Measurements from ENCODE around the gene AFF4.

The AFF4 gene

GRCh38 chr5:132873119-132873929 lies 90.1 kb downstream of the AFF4 start, which contains the start of gene LEAP2:
Gene LEAP2, plus strand, starts transcription at chr5:132873668. Its CDS starts 27 bp downstream, at chr5:132873695.
- peaks cover 0 to 21% (median under 1%) of the 10 kb centered on the region in 10 experiments; a peak in 7 of 20 replicates for H3K4me1 ChIP-seq
- TF ChIP-seq Cebpa-rat (IDR thresholded peaks at IDR 0.05) = no peak
- H3K27ac ChIP-seq = no peak within 1 kb of the TSS

GRCh38 chr5:132872788-132873118 lies 90.7 kb downstream of the AFF4 start:
- Histone ChIP-seq H3K4me3 (no peak overlapping the region), H3K4me1 (peaks cover under 1 to 27% (median 6%) of the 10 kb centered on the region in 10 experiments; a peak in 19 of 20 replicates), H3K9ac (no peak overlapping the region), H4K20me1 (peaks cover 0 to 26% (median 4%) of the 10 kb centered on the region in 11 experiments; a peak in 12 of 22 replicates), H3K27ac (no peak overlapping the region), H3K36me3 (peaks cover 77 to 99% (median 90%) of the 10 kb centered on the region in 11 experiments), H3K4me2 (no peak overlapping the region), H3K9me3 (replicated peaks in 1 of 11) (no peaks in the 10 kb centered on the region), H3K27me3 (no peaks in the 10 kb centered on the region)
- TF ChIP-seq Cebpa-rat (IDR thresholded peaks at IDR 0.05) = no peak

More at GRCh38 chr5:132873119-132873929, 90.1 kb downstream of the AFF4 start, which contains the start of gene LEAP2:
- H4K20me1 ChIP-seq = peaks cover 0 to 22% (median 2%) of the 10 kb centered on the region in 11 experiments; a peak in 11 of 22 replicates
- H3K4me3 ChIP-seq = no peak within 1 kb of the TSS
- no peak within 1 kb of the TSS for H3K9ac ChIP-seq
- H3K27me3 ChIP-seq = no peaks in the 10 kb centered on the region
- no peak within 1 kb of the TSS for H3K4me2 ChIP-seq
- H3K36me3 ChIP-seq = peaks cover 77 to 99% (median 90%) of the 10 kb centered on the region in 11 experiments
- H3K9me3 ChIP-seq (replicated peaks in 1 of 11) = no peaks in the 10 kb centered on the region

GRCh38 chr5:132871459-132872284 lies 91.8 kb downstream of the AFF4 start:
- no peaks in the 10 kb centered on the region for H3K9me3 ChIP-seq (replicated peaks in 1 of 11)
- H4K20me1 ChIP-seq = peaks cover 0 to 36% (median 7%) of the 10 kb centered on the region in 11 experiments; a peak in 14 of 22 replicates
- peaks cover 9 to 33% (median 13%) of the 10 kb centered on the region in 10 experiments for H3K4me1 ChIP-seq
- H3K36me3 ChIP-seq = peaks cover 73 to 93% (median 85%) of the 10 kb centered on the region in 11 experiments
- no peak overlapping the region for H3K4me2 ChIP-seq
- no peaks in the 10 kb centered on the region for H3K27me3 ChIP-seq
- no peak overlapping the region for H3K27ac ChIP-seq
- TF ChIP-seq Cebpa-rat (IDR thresholded peaks at IDR 0.05) = no peak
- no peak overlapping the region for H3K9ac ChIP-seq
- no peak overlapping the region for H3K4me3 ChIP-seq

- Histone ChIP-seq H3K36me3 (peaks cover 68 to 85% (median 77%) of the 10 kb centered on the region in 11 experiments), H4K20me1 (peaks cover 0 to 37% (median 7%) of the 10 kb centered on the region in 11 experiments; a peak in 13 of 22 replicates), H3K4me1 (peaks cover 12 to 35% (median 17%) of the 10 kb centered on the region in 10 experiments), H3K27ac (no peak overlapping the region), H3K4me3 (no peak overlapping the region), H3K9ac (no peak overlapping the region), H3K9me3 (replicated peaks in 1 of 11) (no peaks in the 10 kb centered on the region), H3K4me2 (no peak overlapping the region), H3K27me3 (no peaks in the 10 kb centered on the region)
- TF ChIP-seq Cebpa-rat (IDR thresholded peaks at IDR 0.05) = no peak
Observed at GRCh38 chr5:132870801-132871200, 92.6 kb downstream of the AFF4 start.

GRCh38 chr5:132868754-132869153 lies 94.7 kb downstream of the AFF4 start:
- no peak overlapping the region for H3K4me2 ChIP-seq
- H3K36me3 ChIP-seq = peaks cover 48 to 66% (median 62%) of the 10 kb centered on the region in 11 experiments
- peak overlapping the region in 1 of 11 experiments; percentile 15; a peak in 2 of 22 replicates for H3K9ac ChIP-seq
- H3K27me3 ChIP-seq = no peaks in the 10 kb centered on the region
- H3K27ac ChIP-seq = no peak overlapping the region
- H4K20me1 ChIP-seq = peaks cover 0 to 37% (median 7%) of the 10 kb centered on the region in 11 experiments; a peak in 13 of 22 replicates
- TF ChIP-seq Cebpa-rat (IDR thresholded peaks at IDR 0.05) = no peak
- H3K9me3 ChIP-seq (replicated peaks in 1 of 11) = no peaks in the 10 kb centered on the region
- H3K4me1 ChIP-seq = peaks cover 23 to 43% (median 28%) of the 10 kb centered on the region in 10 experiments
- H3K4me3 ChIP-seq = no peak overlapping the region

- TF ChIP-seq Cebpa-rat (IDR thresholded peaks at IDR 0.05) = no peak
- Histone ChIP-seq H3K27ac (peak overlapping the region; percentile 85 to 93 (median 91)), H3K4me2 (peak overlapping the region; percentile 74 to 95 (median 87)), H4K20me1 (peaks cover 0 to 32% (median 7%) of the 10 kb centered on the region in 11 experiments; a peak in 11 of 22 replicates), H3K36me3 (peaks cover 38 to 49% (median 46%) of the 10 kb centered on the region in 11 experiments), H3K4me3 (peak overlapping the region; percentile 68 to 95 (median 82)), H3K9ac (peak overlapping the region; percentile 85 to 93 (median 88)), H3K9me3 (replicated peaks in 1 of 11) (no peaks in the 10 kb centered on the region), H3K4me1 (peaks cover 23 to 48% (median 28%) of the 10 kb centered on the region in 10 experiments), H3K27me3 (no peaks in the 10 kb centered on the region)
Observed at GRCh38 chr5:132867046-132867451, 96.4 kb downstream of the AFF4 start.

- Histone ChIP-seq H3K4me3 (peak within 1 kb of the TSS; percentile 68 to 95 (median 82)), H3K4me1 (peaks cover 23 to 48% (median 28%) of the 10 kb centered on the region in 10 experiments), H3K27me3 (no peaks in the 10 kb centered on the region), H3K9me3 (replicated peaks in 1 of 11) (no peaks in the 10 kb centered on the region), H3K4me2 (peak within 1 kb of the TSS; percentile 74 to 95 (median 87)), H3K36me3 (peaks cover 34 to 43% (median 41%) of the 10 kb centered on the region in 11 experiments), H4K20me1 (peaks cover 0 to 31% (median 7%) of the 10 kb centered on the region in 11 experiments; a peak in 10 of 22 replicates), H3K27ac (peak within 1 kb of the TSS; percentile 85 to 93 (median 91)), H3K9ac (peak within 1 kb of the TSS; percentile 85 to 93 (median 88))
- TF ChIP-seq Cebpa-rat (IDR thresholded peaks at IDR 0.05) = no peak
Observed at GRCh38 chr5:132866342-132867045, 96.9 kb downstream of the AFF4 start, which contains the start of the genes GDF9 and UQCRQ. Gene GDF9, minus strand, starts transcription at chr5:132866469. Its CDS starts 1,936 bp downstream, at chr5:132864533. Gene UQCRQ, plus strand, starts transcription at chr5:132866642. Its CDS starts 240 bp downstream, at chr5:132866882.

Measured in BLaER1 treated with 17β-estradiol and CSF1 and Interleukin-3, amounts not matched to agents 10 nM and 100 nM (cell line).